ENCODE results near the gene ENTPD3. TPM values are rescaled to one million over a fixed set of nuclear protein-coding genes. Genes with fewer than 3 reads are reported as not detected.

Gene ENTPD3
- total RNA-seq, 2 donors from 2014 or later, result 3.0 TPM; not detected in 1

DNA sequence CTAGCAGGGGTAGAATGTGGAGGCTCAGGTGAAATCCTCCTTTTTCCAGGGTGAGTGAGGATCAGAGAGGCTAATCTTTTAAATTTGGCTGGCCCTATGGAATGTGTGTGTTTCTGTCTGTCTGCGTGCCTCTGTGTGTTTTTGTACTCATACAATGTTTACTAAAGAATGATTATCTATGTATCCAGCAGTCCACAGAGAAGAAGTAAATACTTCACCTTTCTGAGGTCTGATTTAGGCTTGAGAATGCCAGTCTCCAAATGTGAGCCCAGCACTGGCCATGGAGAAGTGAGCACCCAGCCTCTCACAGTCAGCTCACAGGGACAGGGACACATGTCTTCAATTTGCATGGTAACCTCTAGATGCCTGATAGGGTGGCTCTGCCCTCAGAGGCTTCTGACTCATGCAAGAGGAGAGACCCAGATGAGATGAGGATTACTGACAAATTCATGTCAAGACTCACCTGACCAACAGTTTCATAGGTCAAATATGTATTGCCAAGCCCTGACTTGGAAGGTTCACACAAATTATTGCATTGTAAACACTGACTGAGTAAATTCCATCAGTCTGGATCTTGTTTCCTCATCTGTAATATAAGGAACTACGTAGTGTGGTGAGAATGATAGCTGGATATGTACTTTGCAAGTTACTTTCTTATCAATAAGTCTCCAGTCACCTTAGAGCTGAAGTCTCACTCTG, 31.0 kb downstream of the ENTPD3 start:
- Histone ChIP-seq H3K27me3 (replicated peaks; ENCODE audit: insufficient read depth) (no peaks in the 10 kb centered on the region), H3K36me3 (no peaks in the 10 kb centered on the region), H3K4me3 (no peak overlapping the region), H3K4me1 (ENCODE audit: control insufficient read depth in 1 of 2, low read depth in 2 of 2) (no peaks in the 10 kb centered on the region), H3K9me3 (no peaks in the 10 kb centered on the region), H3K27ac (no peak overlapping the region)
- TF ChIP-seq, protein P1, sequence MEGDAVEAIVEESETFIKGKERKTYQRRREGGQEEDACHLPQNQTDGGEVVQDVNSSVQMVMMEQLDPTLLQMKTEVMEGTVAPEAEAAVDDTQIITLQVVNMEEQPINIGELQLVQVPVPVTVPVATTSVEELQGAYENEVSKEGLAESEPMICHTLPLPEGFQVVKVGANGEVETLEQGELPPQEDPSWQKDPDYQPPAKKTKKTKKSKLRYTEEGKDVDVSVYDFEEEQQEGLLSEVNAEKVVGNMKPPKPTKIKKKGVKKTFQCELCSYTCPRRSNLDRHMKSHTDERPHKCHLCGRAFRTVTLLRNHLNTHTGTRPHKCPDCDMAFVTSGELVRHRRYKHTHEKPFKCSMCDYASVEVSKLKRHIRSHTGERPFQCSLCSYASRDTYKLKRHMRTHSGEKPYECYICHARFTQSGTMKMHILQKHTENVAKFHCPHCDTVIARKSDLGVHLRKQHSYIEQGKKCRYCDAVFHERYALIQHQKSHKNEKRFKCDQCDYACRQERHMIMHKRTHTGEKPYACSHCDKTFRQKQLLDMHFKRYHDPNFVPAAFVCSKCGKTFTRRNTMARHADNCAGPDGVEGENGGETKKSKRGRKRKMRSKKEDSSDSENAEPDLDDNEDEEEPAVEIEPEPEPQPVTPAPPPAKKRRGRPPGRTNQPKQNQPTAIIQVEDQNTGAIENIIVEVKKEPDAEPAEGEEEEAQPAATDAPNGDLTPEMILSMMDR (IDR thresholded peaks at IDR 0.05), result no peak
- DNase-seq (ENCODE audit: low spot score), result no peak
- no peak for ATAC-seq (ENCODE audit: insufficient number of reproducible peaks, low FRiP score, low read depth)

DNA sequence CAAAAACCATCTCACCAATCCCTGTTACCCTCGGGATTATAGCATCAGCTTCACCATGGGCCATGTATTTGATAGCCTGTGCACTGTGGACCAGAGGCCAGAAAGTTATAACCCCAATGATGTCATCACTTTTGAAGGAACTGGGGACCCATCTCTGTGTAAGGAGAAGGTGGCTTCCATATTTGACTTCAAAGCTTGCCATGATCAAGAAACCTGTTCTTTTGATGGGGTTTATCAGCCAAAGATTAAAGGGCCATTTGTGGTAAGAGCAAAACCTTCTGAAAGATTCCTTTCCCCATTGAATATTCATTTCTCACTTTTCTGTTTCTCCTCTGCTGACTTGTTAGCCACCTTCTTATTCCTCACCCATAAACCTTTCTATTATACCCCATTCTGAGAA, 35.9 kb downstream of the ENTPD3 start:
- Histone ChIP-seq H3K36me3 (no peaks in the 10 kb centered on the region), H3K27me3 (replicated peaks; ENCODE audit: insufficient read depth) (no peaks in the 10 kb centered on the region), H3K27ac (no peak overlapping the region), H3K4me3 (no peak overlapping the region), H3K9me3 (no peaks in the 10 kb centered on the region), H3K4me1 (ENCODE audit: control insufficient read depth in 1 of 2, low read depth in 2 of 2) (no peaks in the 10 kb centered on the region)
- ATAC-seq (ENCODE audit: insufficient number of reproducible peaks, low FRiP score, low read depth) (no peak), DNase-seq (ENCODE audit: low spot score) (no peak)
- TF ChIP-seq, protein P1 (IDR thresholded peaks at IDR 0.05), result no peak

DNA sequence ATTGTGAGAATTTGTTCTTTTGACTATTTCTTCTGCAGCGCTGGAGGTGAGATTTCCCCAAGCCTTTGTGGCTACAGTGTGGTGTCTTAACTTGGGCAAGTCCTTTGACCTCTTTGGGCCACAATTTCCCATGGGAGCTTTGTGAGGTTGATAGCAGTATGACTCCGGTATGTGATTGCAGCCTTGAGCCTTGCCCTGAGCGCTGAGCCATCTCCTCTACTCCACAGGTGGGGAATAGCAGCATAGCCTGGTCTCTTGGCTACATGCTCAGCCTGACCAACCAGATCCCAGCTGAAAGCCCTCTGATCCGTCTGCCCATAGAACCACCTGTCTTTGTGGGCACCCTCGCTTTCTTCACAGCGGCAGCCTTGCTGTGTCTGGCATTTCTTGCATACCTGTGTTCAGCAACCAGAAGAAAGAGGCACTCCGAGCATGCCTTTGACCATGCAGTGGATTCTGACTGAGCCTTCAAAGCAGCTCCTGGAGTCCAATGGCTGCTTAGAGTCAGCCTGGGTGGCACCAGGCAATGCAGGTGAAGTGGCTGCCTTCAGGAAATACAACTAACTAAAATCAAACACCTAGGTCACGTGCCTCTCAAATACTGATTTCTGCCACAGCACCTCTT, 40.2 kb downstream of the ENTPD3 start:
- no peaks in the 10 kb centered on the region for H3K4me1 ChIP-seq (ENCODE audit: control insufficient read depth in 1 of 2, low read depth in 2 of 2)
- H3K4me3 ChIP-seq, result no peak overlapping the region
- H3K27ac ChIP-seq, result no peak overlapping the region
- ATAC-seq (ENCODE audit: insufficient number of reproducible peaks, low FRiP score, low read depth) (no peak), DNase-seq (ENCODE audit: low spot score) (no peak)
- no peaks in the 10 kb centered on the region for H3K9me3 ChIP-seq
- TF ChIP-seq, protein P1 (IDR thresholded peaks at IDR 0.05), result no peak
- H3K27me3 ChIP-seq (replicated peaks; ENCODE audit: insufficient read depth), result no peaks in the 10 kb centered on the region
- no peaks in the 10 kb centered on the region for H3K36me3 ChIP-seq

DNA sequence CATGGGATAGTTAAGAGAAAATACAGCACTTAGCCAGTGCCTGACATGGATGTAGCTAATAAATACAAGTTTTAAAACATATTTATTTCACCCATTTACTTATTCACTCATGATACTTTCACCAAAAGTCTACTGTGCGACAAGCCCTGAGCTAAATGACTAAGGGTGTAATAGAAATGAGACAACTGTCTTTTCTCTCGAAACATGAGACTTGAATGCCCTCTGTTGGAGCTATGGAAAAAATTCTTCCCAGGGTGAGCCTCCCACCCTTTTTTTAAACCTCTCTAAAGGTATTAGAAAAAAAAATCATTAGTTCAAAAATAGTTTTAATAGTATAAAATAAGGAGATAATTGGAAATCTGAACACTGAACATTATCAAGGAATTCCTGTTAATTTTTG, 45.8 kb downstream of the ENTPD3 start:
- Histone ChIP-seq H3K27ac (no peak overlapping the region), H3K36me3 (no peaks in the 10 kb centered on the region), H3K4me1 (ENCODE audit: control insufficient read depth in 1 of 2, low read depth in 2 of 2) (no peaks in the 10 kb centered on the region), H3K27me3 (replicated peaks; ENCODE audit: insufficient read depth) (no peaks in the 10 kb centered on the region), H3K4me3 (no peak overlapping the region), H3K9me3 (no peaks in the 10 kb centered on the region)
- ATAC-seq (ENCODE audit: insufficient number of reproducible peaks, low FRiP score, low read depth) (no peak), DNase-seq (ENCODE audit: low spot score) (no peak)
- TF ChIP-seq, protein P1 (IDR thresholded peaks at IDR 0.05), result no peak

DNA sequence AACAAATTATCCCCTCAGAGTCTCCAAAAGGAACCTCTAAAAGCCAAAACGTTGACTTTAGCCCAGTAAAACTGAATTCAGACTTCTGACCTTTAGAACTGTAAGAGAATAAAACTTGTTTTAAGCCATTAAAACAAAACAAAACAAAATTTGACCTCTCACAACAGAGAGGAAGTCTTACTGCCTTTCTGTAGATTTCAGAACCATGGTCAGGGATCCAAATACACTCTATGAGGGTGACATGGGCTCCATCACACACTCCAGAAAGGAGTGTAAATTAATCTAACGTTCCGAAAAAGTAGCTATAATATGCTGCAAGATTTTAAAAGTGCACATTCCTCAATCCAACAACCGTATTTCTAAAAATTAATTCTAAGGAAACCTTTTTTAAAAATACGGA, 50.9 kb downstream of the ENTPD3 start:
- no peak for ATAC-seq (ENCODE audit: insufficient number of reproducible peaks, low FRiP score, low read depth)
- Histone ChIP-seq H3K27me3 (replicated peaks; ENCODE audit: insufficient read depth) (no peaks in the 10 kb centered on the region), H3K27ac (no peak overlapping the region), H3K4me1 (ENCODE audit: control insufficient read depth in 1 of 2, low read depth in 2 of 2) (no peaks in the 10 kb centered on the region), H3K4me3 (no peak overlapping the region), H3K9me3 (no peaks in the 10 kb centered on the region), H3K36me3 (no peaks in the 10 kb centered on the region)
- DNase-seq (ENCODE audit: low spot score), result no peak
- TF ChIP-seq, protein P1 (IDR thresholded peaks at IDR 0.05), result no peak
